GM19240 (cell line): ENCODE measurements around the gene B4GAT1.
"Not testable (repeated sequence)": the region's sequence is repeated elsewhere in the genome, so short reads cannot be mapped to it uniquely, and the experiment has no call there.

Source experiments
- DNase-seq: peaks from one replicate; pipeline ENCODE4 v3.0.0; 2011; ENCODE audit warnings: low spot score; ENCODE audit not compliant: insufficient read length

The B4GAT1 gene

GRCh38 chr11:66363187-66363601 is 15.8 kb upstream of the B4GAT1 start:
- DNase-seq = no peak

- no peak for DNase-seq
These were observed 15.2 kb upstream of the B4GAT1 start for GRCh38 chr11:66362481-66363147.

DNA sequence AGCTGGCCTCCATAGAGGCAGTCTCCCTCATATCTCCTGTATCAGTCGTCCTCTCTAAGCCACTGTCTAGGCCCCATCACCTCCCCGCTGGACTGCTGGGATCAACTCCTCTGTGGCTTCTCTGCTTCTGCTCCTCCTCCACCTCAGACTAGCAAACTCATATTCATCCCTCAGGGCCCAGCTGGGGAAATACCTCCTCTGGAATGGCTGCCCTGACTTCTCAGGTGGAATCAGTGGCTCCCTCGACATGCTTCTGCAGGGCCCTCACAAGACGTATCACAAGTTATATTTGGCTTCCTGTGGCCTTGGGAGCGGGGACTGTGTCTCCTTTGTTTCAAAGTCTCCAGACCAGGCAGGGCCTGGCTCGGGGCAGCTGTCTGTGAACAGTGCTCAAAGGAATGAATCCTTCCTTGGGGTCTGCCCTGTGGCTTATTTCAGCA is 14.1 kb upstream of the B4GAT1 start:
- no peak for DNase-seq

DNA sequence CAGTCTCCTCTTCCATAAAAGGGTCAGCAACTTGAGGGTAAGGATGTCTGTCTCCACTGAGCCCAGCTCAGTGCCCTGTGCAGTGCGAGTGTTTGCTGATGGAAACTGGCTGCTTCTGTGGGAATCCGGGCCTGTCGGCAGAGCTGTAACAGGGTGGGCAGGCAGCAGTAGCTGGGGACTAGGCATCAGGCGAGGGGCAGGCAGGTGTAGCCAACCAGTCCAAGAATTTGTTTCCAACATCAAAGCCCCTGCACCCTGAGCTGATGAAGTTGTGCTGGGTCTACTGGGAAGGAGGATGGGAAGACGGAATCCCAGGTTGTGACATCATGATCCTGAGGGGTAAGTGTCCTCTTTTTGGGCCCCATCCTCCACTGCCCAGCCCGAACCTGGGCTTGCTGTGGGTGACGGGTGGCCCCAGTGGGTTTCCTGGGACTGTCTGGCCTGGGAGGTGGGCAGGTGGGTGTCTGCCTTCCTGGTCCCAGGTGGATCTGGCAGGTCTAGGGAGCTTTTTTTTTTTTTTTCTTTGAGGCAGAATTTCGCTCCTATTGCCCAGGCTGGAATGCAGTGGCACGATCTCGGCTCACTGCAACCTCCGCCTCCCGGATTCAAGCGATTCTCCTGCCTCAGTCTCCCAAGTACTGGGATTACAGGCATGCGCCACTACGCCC is 13.1 kb upstream of the B4GAT1 start:
- no peak for DNase-seq

- DNase-seq = no peak
These were observed 12.2 kb upstream of the B4GAT1 start for GRCh38 chr11:66359662-66360087.

DNA sequence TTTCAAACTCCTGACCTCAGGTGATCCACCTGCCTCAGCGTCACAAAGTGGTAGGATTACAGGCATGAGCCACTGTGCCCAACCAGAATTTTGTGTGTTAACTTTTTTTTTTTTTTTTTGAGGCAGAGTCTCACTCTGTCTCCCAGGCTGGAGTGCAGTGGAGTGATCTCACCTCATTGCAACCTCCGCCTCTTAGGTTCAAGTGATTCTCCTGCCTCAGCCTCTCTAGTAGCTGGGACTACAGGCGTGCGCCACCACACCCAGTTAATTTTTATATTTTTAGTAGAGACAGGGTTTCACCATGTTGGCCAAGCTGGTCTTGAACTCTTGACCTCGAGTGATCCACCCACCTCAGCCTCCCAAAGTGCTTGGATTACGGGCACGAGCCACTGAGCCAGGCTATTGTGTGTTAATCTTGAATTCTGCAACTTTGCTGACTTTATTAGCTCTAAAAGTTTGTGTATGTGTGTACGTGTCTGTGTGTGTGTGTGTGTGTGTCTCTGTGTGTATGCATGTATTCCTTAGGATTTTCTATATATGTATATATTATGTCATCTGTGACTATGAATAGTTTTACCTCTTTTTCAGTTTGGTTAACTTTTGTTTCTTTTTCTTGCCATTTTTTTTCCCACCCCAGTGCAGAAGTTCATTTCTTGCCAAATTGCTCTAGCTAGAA is 3.3 kb upstream of the B4GAT1 start:
- not testable (repeated sequence) for DNase-seq

DNA sequence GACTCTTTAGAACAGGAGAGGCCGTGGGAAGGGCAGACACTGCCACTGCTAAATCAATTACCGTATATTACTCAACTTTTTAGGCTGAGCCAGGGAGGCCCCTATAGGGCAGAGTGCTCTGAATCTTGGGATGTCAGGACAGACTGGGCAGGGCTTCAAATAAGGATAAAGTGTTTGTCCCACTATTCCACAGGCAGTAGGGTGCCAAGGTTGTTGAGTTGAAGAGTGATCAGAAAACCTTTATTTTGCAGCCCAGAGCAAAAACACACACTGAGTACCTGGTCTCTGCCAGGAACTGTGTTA is 1.6 kb upstream of the B4GAT1 start:
- DNase-seq = no peak

DNA sequence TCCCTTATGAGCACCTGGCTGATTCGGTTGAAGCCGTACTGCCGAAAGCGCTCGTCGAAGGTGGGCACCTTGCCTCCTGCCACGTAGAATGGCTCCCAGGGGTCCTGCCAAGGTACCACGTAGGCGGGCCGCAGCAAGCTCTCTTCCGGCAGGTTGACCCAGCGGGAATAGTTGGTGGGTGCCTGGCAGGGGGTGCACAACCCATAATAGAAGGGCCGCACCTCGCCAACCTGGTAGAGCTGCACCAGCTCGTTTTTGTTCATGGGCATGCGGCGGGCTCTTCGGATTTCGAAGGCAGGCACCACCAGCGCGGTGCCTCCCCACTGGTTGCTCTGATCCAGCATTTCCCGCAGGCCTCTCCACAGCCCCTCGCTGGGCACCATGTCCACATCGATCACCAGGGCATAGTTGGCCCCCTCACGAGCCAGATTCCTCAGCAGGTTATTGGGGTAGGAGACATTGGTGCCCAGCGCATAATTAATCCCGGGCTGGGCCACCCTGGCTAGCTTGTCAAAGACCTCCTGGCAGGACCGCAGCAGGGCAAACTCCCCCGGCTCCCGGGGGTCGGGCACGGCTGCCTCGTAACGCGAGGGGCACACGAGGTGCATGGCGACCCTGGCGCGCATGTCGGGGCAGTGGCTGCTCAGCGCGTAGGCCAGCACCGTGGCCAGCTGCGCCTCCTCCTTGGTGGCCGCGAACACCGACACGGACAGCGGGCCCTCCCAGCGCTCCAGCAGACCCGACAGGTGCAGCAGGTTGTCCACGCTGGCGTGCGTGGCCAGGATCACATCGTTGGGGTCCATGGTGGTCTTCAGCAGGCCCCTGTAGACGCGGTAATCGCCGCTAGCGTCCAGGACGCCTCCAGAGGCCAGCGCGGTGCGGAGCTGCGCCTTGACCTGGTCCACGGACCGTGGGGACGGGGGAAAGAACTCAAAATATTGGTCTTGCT is 679 bp downstream of the B4GAT1 start:
- DNase-seq = no peak

GRCh38 chr11:66345316-66345649 is 2.1 kb downstream of the B4GAT1 start:
- DNase-seq = no peak

GRCh38 chr11:66344550-66345315 is 2.7 kb downstream of the B4GAT1 start, which contains the start of gene BRMS1:
Gene BRMS1, minus strand, starts transcription at chr11:66345104. Its CDS starts 2,870 bp downstream, at chr11:66342234.
- DNase-seq = peak; percentile 98

DNA sequence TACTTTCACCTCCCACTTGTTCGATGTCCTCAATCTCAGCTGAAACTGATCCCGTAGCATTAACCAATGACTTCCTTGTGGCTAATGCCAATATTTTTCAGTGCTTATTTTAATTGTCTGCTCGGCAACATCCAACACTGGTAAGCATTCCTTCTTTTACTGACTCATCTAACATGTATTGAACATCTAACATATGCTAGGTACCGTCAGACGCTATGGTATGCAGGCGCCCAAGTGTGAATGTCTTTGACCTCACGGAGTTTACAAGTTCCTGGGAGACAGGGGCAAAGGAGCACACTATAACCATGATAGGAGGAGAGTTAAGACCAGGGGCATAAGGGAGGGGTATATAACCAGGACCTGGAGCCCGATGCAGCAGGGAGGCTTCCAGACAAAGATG is 4.3 kb downstream of the B4GAT1 start:
- DNase-seq = no peak

GRCh38 chr11:66341502-66342126 is 5.8 kb downstream of the B4GAT1 start:
- DNase-seq = no peak

- DNase-seq = no peak
These were observed 6.6 kb downstream of the B4GAT1 start for GRCh38 chr11:66340596-66341501.

- DNase-seq = no peak
These were observed 7.5 kb downstream of the B4GAT1 start for GRCh38 chr11:66339686-66340483.

DNA sequence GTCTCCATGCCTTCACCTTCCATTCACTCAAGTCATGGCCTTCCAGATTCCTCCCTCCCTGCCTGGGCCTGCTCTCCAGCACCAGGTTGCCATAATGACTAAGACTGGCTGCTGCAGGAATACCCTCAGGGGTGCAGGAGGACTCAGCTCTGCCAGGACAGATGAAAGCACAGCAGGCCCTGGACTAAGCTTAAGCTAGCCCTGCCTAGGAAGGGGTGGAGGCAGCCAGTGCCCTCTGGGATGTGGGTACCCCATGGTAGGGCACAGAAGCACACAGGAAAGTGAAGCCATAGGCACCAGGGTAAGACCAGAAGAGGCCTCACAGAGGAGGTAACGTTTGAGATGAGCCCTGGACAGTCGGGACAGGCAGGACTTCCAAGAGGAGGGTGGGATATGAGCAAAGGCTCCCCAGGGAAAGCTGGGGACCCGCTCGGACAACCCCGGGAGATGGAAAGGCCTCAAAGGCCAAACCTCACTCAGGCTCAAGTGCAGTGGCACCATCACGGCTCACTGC is 8.2 kb downstream of the B4GAT1 start:
- no peak for DNase-seq

DNA sequence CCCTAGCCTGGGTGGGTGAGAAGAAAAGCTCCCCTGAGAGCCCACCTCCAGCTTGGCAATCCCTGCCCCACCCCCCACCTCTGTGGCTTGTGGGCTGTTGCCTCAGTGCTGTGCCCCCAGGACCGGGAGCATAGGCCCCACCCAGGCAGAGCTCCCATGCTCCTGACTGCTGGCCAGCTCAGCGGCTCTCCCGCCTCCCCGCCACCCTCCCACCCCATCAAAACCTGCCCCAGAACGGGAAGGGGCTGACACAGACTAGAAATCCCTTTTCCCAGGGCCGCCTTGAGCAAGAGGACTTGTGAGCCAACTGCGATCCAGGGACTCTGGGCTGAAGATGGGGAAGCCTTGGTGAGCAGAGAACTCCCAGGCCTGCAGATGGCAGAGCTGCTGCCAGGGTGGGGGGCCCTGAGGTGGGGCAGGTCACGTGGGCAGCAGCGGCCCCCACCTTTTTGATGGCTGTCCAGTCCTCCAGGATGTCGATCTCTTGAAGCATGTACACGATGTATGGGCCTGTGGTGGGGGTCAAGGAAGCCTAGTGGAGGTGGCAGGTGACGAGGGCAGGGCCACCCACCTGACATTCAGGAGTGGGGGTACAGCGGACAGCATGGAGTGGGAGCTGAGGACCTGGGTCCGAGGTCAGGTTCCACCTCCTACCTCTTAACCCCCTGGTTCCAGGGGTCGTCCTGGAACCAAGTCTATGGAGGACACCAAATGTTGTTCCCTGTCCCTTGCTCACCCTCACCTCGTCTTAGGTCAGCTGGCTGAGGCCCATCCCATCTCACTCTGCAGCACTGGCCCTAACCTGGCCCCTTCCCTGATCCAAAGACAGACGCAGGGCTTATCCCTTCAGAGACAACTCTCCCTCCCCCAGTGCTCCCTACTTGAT is 8.9 kb downstream of the B4GAT1 start:
- DNase-seq = no peak
